Thoracic aorta (tissue), 2 donors: ENCODE results near the gene PPIP5K2. TPM values are rescaled to one million over a fixed set of nuclear protein-coding genes. Genes with fewer than 3 reads are reported as not detected.

Source experiments
- ATAC-seq: fragments of 150-250 bp; one replicate; pipeline ENCODE4 v1.8.0; 2017; ENCODE audit warnings: low read depth; ENCODE audit not compliant: insufficient number of reproducible peaks, low FRiP score
- DNase-seq: peaks from one replicate; pipeline ENCODE4 v3.0.0-alpha.2; 2020; ENCODE audit warnings: low spot score
- H3K27ac ChIP-seq, 2 donors: fragments of 200-600 bp; sonication (generic); 1 replicate in 1 of 2; 2 replicates in 1 of 2; pipeline ENCODE4 v1.5.1; 2016; ENCODE audit warnings: mild to moderate bottlenecking in 2 of 2, moderate library complexity in 2 of 2
- H3K27me3 ChIP-seq: fragments of 200-600 bp; sonication (generic); replicated peaks from 2 replicates; pipeline ENCODE4 v1.6.0; 2016; ENCODE audit warnings: mild to moderate bottlenecking; ENCODE audit not compliant: insufficient read depth
- H3K36me3 ChIP-seq: fragments of 200-600 bp; sonication (generic); one replicate; pipeline ENCODE4 v1.5.1; 2016
- H3K4me1 ChIP-seq, 2 donors: fragments of 200-600 bp; sonication (generic); 1 replicate in 1 of 2; 2 replicates in 1 of 2; pipeline versions ENCODE4 v1.5.1 to v1.6.0; 2016; ENCODE audit warnings: low read depth in 2 of 2, mild to moderate bottlenecking in 1 of 2; ENCODE audit not compliant: control insufficient read depth in 1 of 2
- H3K4me3 ChIP-seq: fragments of 200-600 bp; sonication (generic); 2 replicates; pipeline ENCODE4 v1.5.1; 2016; ENCODE audit warnings: mild to moderate bottlenecking
- H3K9me3 ChIP-seq: fragments of 200-600 bp; sonication (generic); 2 replicates; pipeline ENCODE4 v1.5.1; 2016
- total RNA-seq, 2 donors: library from RNA; depleted of rRNA; stranded (reverse); fragments of >200 nt; gene quantifications; one replicate each; pipeline versions ENCODE4 v1.1.0 to v1.2.3, GENCODE V29; 2016
- TF ChIP-seq, protein P1 (sequence below): fragments of 200-600 bp; sonication (generic); IDR thresholded peaks from one replicate; pipeline ENCODE4 v1.5.1; 2019; ENCODE audit warnings: antibody characterized with exemption

The PPIP5K2 gene
- total RNA-seq, 2 donors from 2014 or later, result 60.8 to 67.5 TPM

DNA sequence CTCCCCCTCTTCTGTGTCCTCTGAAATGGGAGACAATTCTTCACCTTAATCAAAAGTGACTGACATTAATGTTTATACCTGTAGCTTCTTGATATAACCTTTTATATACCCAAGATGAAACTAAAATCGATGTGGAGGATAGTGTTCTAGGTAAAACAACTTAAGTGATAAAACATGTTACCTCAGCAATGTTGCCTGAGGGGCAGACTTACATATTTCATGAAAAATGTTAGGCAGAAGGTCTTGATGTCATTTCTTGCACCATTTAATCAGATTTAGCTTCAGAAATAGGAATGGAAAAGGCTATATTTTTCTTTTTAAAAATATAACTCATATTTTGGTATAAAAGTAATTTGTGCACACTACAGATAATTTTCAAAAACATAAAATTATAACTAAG is 115.8 kb downstream of the PPIP5K2 start:
- DNase-seq, result no peak
- no peaks in the 10 kb centered on the region for H3K36me3 ChIP-seq
- H3K4me3 ChIP-seq, result no peak overlapping the region
- no peaks in the 10 kb centered on the region for H3K27me3 ChIP-seq
- ATAC-seq, result no peak
- H3K27ac ChIP-seq, result no peak overlapping the region
- peaks cover 0 to 14% of the 10 kb centered on the region in 2 donors for H3K4me1 ChIP-seq
- TF ChIP-seq, protein P1, sequence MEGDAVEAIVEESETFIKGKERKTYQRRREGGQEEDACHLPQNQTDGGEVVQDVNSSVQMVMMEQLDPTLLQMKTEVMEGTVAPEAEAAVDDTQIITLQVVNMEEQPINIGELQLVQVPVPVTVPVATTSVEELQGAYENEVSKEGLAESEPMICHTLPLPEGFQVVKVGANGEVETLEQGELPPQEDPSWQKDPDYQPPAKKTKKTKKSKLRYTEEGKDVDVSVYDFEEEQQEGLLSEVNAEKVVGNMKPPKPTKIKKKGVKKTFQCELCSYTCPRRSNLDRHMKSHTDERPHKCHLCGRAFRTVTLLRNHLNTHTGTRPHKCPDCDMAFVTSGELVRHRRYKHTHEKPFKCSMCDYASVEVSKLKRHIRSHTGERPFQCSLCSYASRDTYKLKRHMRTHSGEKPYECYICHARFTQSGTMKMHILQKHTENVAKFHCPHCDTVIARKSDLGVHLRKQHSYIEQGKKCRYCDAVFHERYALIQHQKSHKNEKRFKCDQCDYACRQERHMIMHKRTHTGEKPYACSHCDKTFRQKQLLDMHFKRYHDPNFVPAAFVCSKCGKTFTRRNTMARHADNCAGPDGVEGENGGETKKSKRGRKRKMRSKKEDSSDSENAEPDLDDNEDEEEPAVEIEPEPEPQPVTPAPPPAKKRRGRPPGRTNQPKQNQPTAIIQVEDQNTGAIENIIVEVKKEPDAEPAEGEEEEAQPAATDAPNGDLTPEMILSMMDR, result no peak
- H3K9me3 ChIP-seq, result no peaks in the 10 kb centered on the region

DNA sequence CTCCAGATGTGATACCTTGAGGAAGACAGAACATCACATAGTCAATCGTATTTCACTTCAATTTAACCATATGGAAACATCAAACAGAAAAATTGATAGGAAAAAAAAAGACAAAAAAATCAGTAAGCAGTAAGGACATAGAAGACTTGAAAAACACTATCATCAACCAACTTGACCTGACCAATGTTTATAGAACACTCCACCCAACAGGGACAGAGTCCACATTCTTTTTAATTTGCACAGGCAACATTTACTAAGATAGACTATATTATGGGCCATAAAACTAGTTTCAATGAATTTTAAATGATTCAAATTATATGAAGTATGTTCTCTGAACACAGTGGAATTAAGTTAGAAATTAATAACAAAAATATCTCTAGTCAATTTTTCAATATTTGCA is 117.7 kb downstream of the PPIP5K2 start:
- no peak for ATAC-seq
- no peak overlapping the region for H3K4me3 ChIP-seq
- no peaks in the 10 kb centered on the region for H3K27me3 ChIP-seq
- no peak for DNase-seq
- peaks cover 0 to 14% of the 10 kb centered on the region in 2 donors for H3K4me1 ChIP-seq
- no peaks in the 10 kb centered on the region for H3K9me3 ChIP-seq
- H3K27ac ChIP-seq, result no peak overlapping the region
- H3K36me3 ChIP-seq, result no peaks in the 10 kb centered on the region
- TF ChIP-seq, protein P1, result no peak

DNA sequence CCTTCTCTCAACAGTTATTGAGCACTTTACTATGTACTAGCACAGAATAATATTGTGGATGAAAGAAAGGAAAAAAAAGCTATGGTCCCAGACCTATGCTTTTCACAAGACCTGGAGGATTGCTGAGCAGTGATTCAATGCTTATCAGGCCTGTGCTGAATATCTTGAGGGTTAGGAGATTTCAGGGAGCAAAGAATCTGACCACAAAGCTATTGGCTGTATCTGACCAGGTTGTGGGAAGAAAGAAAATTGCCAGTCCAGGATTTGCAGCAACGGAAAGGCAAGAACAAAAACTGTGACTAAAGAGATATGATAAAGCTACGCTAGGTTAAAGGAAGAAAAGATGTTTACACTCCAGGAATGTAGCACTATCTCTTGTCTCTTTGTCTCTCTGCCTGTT is 123.6 kb downstream of the PPIP5K2 start:
- ATAC-seq (no peak), DNase-seq (no peak)
- H3K27ac ChIP-seq, result no peak overlapping the region
- no peaks in the 10 kb centered on the region for H3K36me3 ChIP-seq
- no peaks in the 10 kb centered on the region for H3K9me3 ChIP-seq
- no peaks in the 10 kb centered on the region for H3K4me1 ChIP-seq
- no peak overlapping the region for H3K4me3 ChIP-seq
- TF ChIP-seq, protein P1, result no peak
- H3K27me3 ChIP-seq, result no peaks in the 10 kb centered on the region

DNA sequence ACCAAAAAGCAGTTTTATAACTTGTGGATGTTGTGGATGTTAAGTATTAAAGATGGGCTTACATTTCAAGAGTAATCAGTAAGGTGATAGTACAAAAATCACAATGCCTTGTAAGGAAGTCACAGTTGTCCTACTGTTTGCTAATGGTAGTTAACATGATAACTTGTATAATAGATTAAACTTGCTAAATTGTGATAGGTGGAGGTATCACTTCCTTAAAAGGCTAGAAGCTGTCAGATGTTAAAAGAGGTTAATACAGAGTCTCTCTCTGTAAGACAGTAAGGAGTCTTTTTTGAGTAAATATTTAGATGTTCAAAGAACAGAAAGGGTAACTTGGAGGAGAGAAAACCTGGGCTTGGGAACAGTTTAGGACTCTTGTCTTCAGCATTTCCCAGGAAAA is 124.3 kb downstream of the PPIP5K2 start:
- Histone ChIP-seq H3K4me1 (no peaks in the 10 kb centered on the region), H3K36me3 (no peaks in the 10 kb centered on the region), H3K4me3 (no peak overlapping the region), H3K27me3 (no peaks in the 10 kb centered on the region), H3K9me3 (no peaks in the 10 kb centered on the region), H3K27ac (no peak overlapping the region)
- TF ChIP-seq, protein P1, result no peak
- no peak for DNase-seq
- no peak for ATAC-seq

DNA sequence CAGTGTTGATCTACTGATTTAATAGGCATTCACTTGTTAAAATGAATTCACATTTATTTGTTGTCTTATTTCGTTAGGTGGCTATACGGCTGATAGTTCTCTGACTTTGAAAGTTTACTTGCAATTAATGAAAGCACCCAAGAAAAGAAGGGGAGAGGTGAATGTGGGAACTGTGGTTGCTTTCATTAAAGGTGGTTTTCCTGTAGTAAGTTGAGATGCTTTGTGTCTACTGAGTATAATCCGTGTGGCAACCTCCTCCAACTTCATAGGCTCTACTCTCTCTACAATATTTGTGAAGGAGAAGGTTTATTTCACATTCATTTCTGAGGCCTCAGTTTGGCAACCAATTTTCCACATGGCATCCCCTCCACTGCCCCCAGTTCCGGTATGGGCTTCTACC is 125.7 kb downstream of the PPIP5K2 start:
- H3K27me3 ChIP-seq, result no peaks in the 10 kb centered on the region
- H3K27ac ChIP-seq, result no peak overlapping the region
- DNase-seq (no peak), ATAC-seq (no peak)
- TF ChIP-seq, protein P1, result no peak
- H3K4me1 ChIP-seq, result no peaks in the 10 kb centered on the region
- H3K36me3 ChIP-seq, result no peaks in the 10 kb centered on the region
- H3K9me3 ChIP-seq, result no peaks in the 10 kb centered on the region
- no peak overlapping the region for H3K4me3 ChIP-seq
